HCT116 (cell line): ENCODE measurements around the gene STAC. TPM values are rescaled to one million over a fixed set of nuclear protein-coding genes. Genes with fewer than 3 reads are reported as not detected.

Experiments used
- ATAC-seq: fragments of 200-7000 bp; cut with Tn5 transposase; 2 replicates; pipeline ENCODE4 v1.9.1; 2020; ENCODE audit warnings: mild to moderate bottlenecking, moderate library complexity
- BruUV-seq: library from RNA; stranded (reverse); fragments of 400-500 nt; replicated peaks from 2 replicates; lab custom pipeline; 2021; lab: Mats Ljungman, UMichigan
- CTCF ChIA-PET: fragments of 300-600 bp; sonication (Branson Sonifier 250); formaldehyde crosslinking; loops from one replicate; lab custom pipeline; 2021; ENCODE audit warnings: antibody characterized with exemption; lab: Charles Lee
- POLR2A ChIA-PET: fragments of 300-600, 350-600 bp; sonication (Branson Sonifier 250); formaldehyde crosslinking; loops from one replicate; lab custom pipeline; 2021; ENCODE audit warnings: antibody characterized with exemption; lab: Charles Lee
- RAD21 ChIA-PET, 2 experiments: fragments of 300-600 bp; sonication (Branson Sonifier 250); formaldehyde crosslinking; loops; one replicate each; lab custom pipeline; 2023; ENCODE audit warnings: low total read pairs in 2 of 2; ENCODE audit not compliant: uncharacterized antibody in 2 of 2, unreplicated experiment in 2 of 2, low non-redundant PET in 1 of 2; lab: Charles Lee
- DNase-seq: peaks from one replicate; pipeline ENCODE4 v3.0.0-alpha.2; 2010; ENCODE audit warnings: low read depth, low spot score
- H2AFZ ChIP-seq: fragments of 200-600 bp; shearing (Covaris generic), sonication (generic); 2 replicates; pipeline ENCODE4 v1.6.1; 2017; ENCODE audit warnings: low read depth, mixed run types, mixed read lengths, antibody characterized with exemption, low read length; ENCODE audit not compliant: poor library complexity, severe bottlenecking
- H3K27ac ChIP-seq: 2 replicates; pipeline ENCODE4 v1.5.1; 2012; ENCODE audit warnings: low read depth, low read length
- H3K27me3 ChIP-seq: fragments of 200-600 bp; sonication (generic); 2 replicates; pipeline ENCODE4 v1.6.1; 2016; ENCODE audit warnings: mixed run types, low read length, mixed read lengths; ENCODE audit not compliant: insufficient read depth
- H3K36me3 ChIP-seq, 2 experiments: fragments of 200-500 bp in 1 of 2; fragments of 200-600 bp in 1 of 2; sonication (Bioruptor generic) in 1 of 2; sonication (generic) in 1 of 2; 2 replicates each; pipeline versions ENCODE4 v1.5.1 to v1.6.1; 2014 to 2016; ENCODE audit warnings: low read length in 2 of 2, inconsistent platforms in 1 of 2, mixed read lengths in 1 of 2, mixed run types in 1 of 2; ENCODE audit not compliant: insufficient read depth in 2 of 2, control insufficient read depth in 1 of 2
- H3K4me1 ChIP-seq, 2 experiments: fragments of 200-600 bp in 1 of 2; sonication (generic) in 1 of 2; 2 replicates each; pipeline versions ENCODE4 v1.5.1 to v1.6.1; 2012 to 2017; ENCODE audit warnings: low read length in 2 of 2, inconsistent platforms in 1 of 2, mild to moderate bottlenecking in 1 of 2, mixed read lengths in 1 of 2, mixed run types in 1 of 2, moderate library complexity in 1 of 2; ENCODE audit not compliant: insufficient read depth in 2 of 2, control insufficient read depth in 1 of 2
- H3K4me2 ChIP-seq: fragments of 200-600 bp; sonication (generic); 2 replicates; pipeline ENCODE4 v1.6.1; 2017; ENCODE audit warnings: mixed run types, low read length, mixed read lengths
- H3K4me3 ChIP-seq, 2 experiments: fragments of 200-600 bp in 1 of 2; sonication (generic) in 1 of 2; replicated peaks in 1 of 2; 2 replicates each; pipeline ENCODE4 v1.5.1; 2011 to 2016; ENCODE audit warnings: low read length in 2 of 2, control low read depth in 1 of 2, low read depth in 1 of 2, mild to moderate bottlenecking in 1 of 2, mixed read lengths in 1 of 2, mixed run types in 1 of 2
- H3K79me2 ChIP-seq: fragments of 200-600 bp; sonication (generic); 2 replicates; pipeline ENCODE4 v1.6.1; 2017; ENCODE audit warnings: mild to moderate bottlenecking, mixed run types, low read length, moderate library complexity, mixed read lengths; ENCODE audit not compliant: insufficient read depth
- H3K9ac ChIP-seq: fragments of 200-600 bp; sonication (generic); 2 replicates; pipeline ENCODE4 v1.6.1; 2016; ENCODE audit warnings: low read length, mixed read lengths
- H3K9me2 ChIP-seq: fragments of 200-600 bp; sonication (generic), shearing (Covaris generic); 2 replicates; pipeline ENCODE4 v1.6.1; 2017; ENCODE audit warnings: mixed run types, mild to moderate bottlenecking, moderate library complexity; ENCODE audit not compliant: insufficient read depth
- H3K9me3 ChIP-seq, 2 experiments: fragments of 200-500 bp in 1 of 2; fragments of 200-600 bp in 1 of 2; sonication (Bioruptor generic) in 1 of 2; sonication (generic) in 1 of 2; 2 replicates each; pipeline ENCODE4 v1.6.1; 2014 to 2017; ENCODE audit warnings: low read length in 2 of 2, mixed read lengths in 2 of 2, inconsistent platforms in 1 of 2, low read depth in 1 of 2, mild to moderate bottlenecking in 1 of 2, mixed run types in 1 of 2, moderate library complexity in 1 of 2; ENCODE audit not compliant: control insufficient read depth in 1 of 2, insufficient read depth in 1 of 2
- H4K20me1 ChIP-seq: fragments of 200-600 bp; sonication (generic), shearing (Covaris generic); 2 replicates; pipeline ENCODE4 v1.6.1; 2017; ENCODE audit warnings: mixed run types, mild to moderate bottlenecking, moderate library complexity; ENCODE audit not compliant: insufficient read depth
- CEBPB ChIP-seq: IDR thresholded peaks from 2 replicates; pipeline ENCODE4 v1.6.1; 2012; ENCODE audit warnings: low read depth
- CTCF ChIP-seq, 3 experiments: fragments of 200-600 bp in 1 of 3; sonication (generic) in 1 of 3; IDR thresholded peaks in 2 of 3; conservative IDR thresholded peaks in 1 of 3; 2 replicates each; pipeline ENCODE4 v1.5.1; 2012 to 2017; ENCODE audit warnings: low read depth in 2 of 3, low read length in 2 of 3, antibody characterized with exemption in 1 of 3, borderline replicate concordance in 1 of 3, control low read depth in 1 of 3, mild to moderate bottlenecking in 1 of 3, mixed read lengths in 1 of 3, mixed run types in 1 of 3, moderate library complexity in 1 of 3; ENCODE audit not compliant: insufficient read depth in 1 of 3
- EGR1 ChIP-seq: IDR thresholded peaks from 2 replicates; pipeline ENCODE4 v1.6.1; 2012; ENCODE audit warnings: low read depth
- ELF1 ChIP-seq: IDR thresholded peaks from 2 replicates; pipeline ENCODE4 v1.6.1; 2012; ENCODE audit warnings: low read depth, borderline replicate concordance
- EZH2phosphoT487 ChIP-seq: fragments of 200-600 bp; IDR thresholded peaks from 2 replicates; pipeline ENCODE4 v1.6.1; 2018; ENCODE audit warnings: antibody characterized with exemption, borderline replicate concordance
- FOSL1 ChIP-seq: IDR thresholded peaks from 2 replicates; pipeline ENCODE4 v1.6.1; 2012; ENCODE audit warnings: low read depth
- JUND ChIP-seq: IDR thresholded peaks from 2 replicates; pipeline ENCODE4 v1.6.1; 2012
- POLR2A ChIP-seq: IDR thresholded peaks from 2 replicates; pipeline ENCODE4 v1.7.0; 2011; ENCODE audit warnings: borderline replicate concordance; ENCODE audit not compliant: insufficient read depth, insufficient read length; ENCODE audit errors: extremely low read depth
- POLR2AphosphoS5 ChIP-seq: IDR thresholded peaks from 2 replicates; pipeline ENCODE4 v1.6.1; 2011; ENCODE audit warnings: mild to moderate bottlenecking, low read depth, low read length, moderate library complexity
- RAD21 ChIP-seq: IDR thresholded peaks from 2 replicates; pipeline ENCODE4 v1.6.1; 2012; ENCODE audit warnings: low read depth, mild to moderate bottlenecking
- REST ChIP-seq: IDR thresholded peaks from 2 replicates; pipeline ENCODE4 v1.6.1; 2012; ENCODE audit warnings: low read depth
- SP1 ChIP-seq: IDR thresholded peaks from 2 replicates; pipeline ENCODE4 v1.6.1; 2012; ENCODE audit warnings: low read depth
- SRF ChIP-seq: IDR thresholded peaks from 2 replicates; pipeline ENCODE4 v1.6.1; 2012; ENCODE audit warnings: low read depth
- YY1 ChIP-seq: IDR thresholded peaks from 2 replicates; pipeline ENCODE4 v1.6.1; 2011; ENCODE audit warnings: low read length, low read depth, moderate library complexity, mild to moderate bottlenecking; ENCODE audit not compliant: insufficient replicate concordance; ENCODE audit errors: extremely low read depth
- ZFX ChIP-seq: fragments of 450-650 bp; IDR thresholded peaks from 2 replicates; pipeline ENCODE4 v1.6.1; 2017
- intact Hi-C: fragments of 100-400 bp; cut with micrococcal nuclease; formaldehyde crosslinking; loops from 2 replicates; pipeline ENCODE4 v1.10.0; 2022
- total RNA-seq: library from RNA; stranded (reverse); gene quantifications from one replicate; pipeline ENCODE4 v1.2.1, GENCODE V29; 2021; ENCODE audit not compliant: unreplicated experiment
- TF ChIP-seq, protein P1 (sequence below): IDR thresholded peaks from 2 replicates; pipeline ENCODE4 v1.6.1; 2012

STAC gene
- total RNA-seq, 1 experiment from 2014 or later = not detected

GRCh38 chr3:36475558-36475957, 95.3 kb downstream of the STAC start:
- POLR2A ChIA-PET = no interaction called here
- H3K9me2 ChIP-seq = no peaks in the 10 kb centered on the region
- H3K4me1 ChIP-seq = no peaks in the 10 kb centered on the region
- ATAC-seq (no peak), DNase-seq (no peak)
- H4K20me1 ChIP-seq = no peaks in the 10 kb centered on the region
- H3K36me3 ChIP-seq = no peaks in the 10 kb centered on the region
- H3K79me2 ChIP-seq = no peaks in the 10 kb centered on the region
- no peaks in the 10 kb centered on the region for H3K27me3 ChIP-seq
- CTCF ChIA-PET = no interaction called here
- no peaks in the 10 kb centered on the region for H3K9me3 ChIP-seq
- no peak overlapping the region for H3K9ac ChIP-seq
- no peak overlapping the region for H3K27ac ChIP-seq
- no TSS peak for BruUV-seq
- TF ChIP-seq CEBPB (no peak), CTCF (IDR thresholded peaks at IDR 0.05 in 2 of 3, conservative IDR thresholded peaks at IDR 0.05 in 1 of 3; ENCODE audit: borderline replicate concordance in 1 of 3, insufficient read depth in 1 of 3, low read depth in 2 of 3, low read length in 2 of 3) (no peak), EZH2phosphoT487 (no peak), ELF1 (no peak), SP1 (no peak), YY1 (no peak), POLR2AphosphoS5 (no peak), EGR1 (no peak), FOSL1 (no peak), RAD21 (no peak), ZFX (no peak), JUND (no peak), POLR2A (no peak), REST (no peak), SRF (no peak)
- TF ChIP-seq, protein P1, sequence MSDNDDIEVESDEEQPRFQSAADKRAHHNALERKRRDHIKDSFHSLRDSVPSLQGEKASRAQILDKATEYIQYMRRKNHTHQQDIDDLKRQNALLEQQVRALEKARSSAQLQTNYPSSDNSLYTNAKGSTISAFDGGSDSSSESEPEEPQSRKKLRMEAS = no peak
- TF ChIP-seq, all 23 proteins: peak for 0
- RAD21 ChIA-PET = no interaction called here
- no peak overlapping the region for H3K4me2 ChIP-seq
- no peak overlapping the region for H2AFZ ChIP-seq
- H3K4me3 ChIP-seq = no peak overlapping the region
- intact Hi-C loops = no loop called here
